Astrocyte of the spinal cord (primary cell): Measurements from ENCODE around the gene RARG.

Source experiments
- DNase-seq: peaks from one replicate; pipeline ENCODE4 v3.0.0; 2011; ENCODE audit warnings: low read depth, low spot score
- H3K4me3 ChIP-seq: 2 replicates; pipeline ENCODE4 v1.5.1; 2011; ENCODE audit warnings: low read depth, mild to moderate bottlenecking, low read length, moderate library complexity
- CTCF ChIP-seq: IDR thresholded peaks from 2 replicates; pipeline ENCODE4 v1.5.1; 2012; ENCODE audit warnings: low read depth, mild to moderate bottlenecking, low read length, inconsistent platforms
- in situ Hi-C: cut with HindIII; loops from 2 replicates; pipeline ENCODE4 v1.10.0; 2017; ENCODE audit warnings: low sequenced_read_pairs

RARG gene

GRCh38 chr12:53268630-53269562, 36.9 kb upstream of the RARG start:
- DNase-seq: peak; percentile 15
- no peak for TF ChIP-seq CTCF
- peak overlapping the region; percentile 69 for H3K4me3 ChIP-seq
- in situ Hi-C loops: no loop called here

GRCh38 chr12:53267999-53268629, 36.1 kb upstream of the RARG start, which contains the start of gene ESPL1:
TSS of gene ESPL1 (plus strand) at chr12:53268299. CDS start at chr12:53268767, 468 bp downstream.
- peak; percentile 25 for TF ChIP-seq CTCF
- H3K4me3 ChIP-seq: peak within 1 kb of the TSS; percentile 69

GRCh38 chr12:53267306-53267998, 35.4 kb upstream of the RARG start:
- TF ChIP-seq CTCF: no peak
- DNase-seq: no peak
- peak overlapping the region; percentile 69 for H3K4me3 ChIP-seq
- in situ Hi-C loops: no loop called here

More at GRCh38 chr12:53267999-53268629, 36.1 kb upstream of the RARG start, which contains the start of gene ESPL1:
- in situ Hi-C loops: no loop called here
- peak; percentile 77 for DNase-seq

GRCh38 chr12:53265783-53266182, 33.8 kb upstream of the RARG start:
- no peak overlapping the region for H3K4me3 ChIP-seq
- no peak for TF ChIP-seq CTCF
- in situ Hi-C loops: no loop called here
- DNase-seq: no peak

GRCh38 chr12:53259891-53260290, 27.9 kb upstream of the RARG start:
- H3K4me3 ChIP-seq: no peak overlapping the region
- TF ChIP-seq CTCF: no peak
- in situ Hi-C loops: no loop called here
- no peak for DNase-seq
